HEK293 (cell line): ENCODE measurements around the gene ZNF214.

ENCODE experiments used
- CTCF ChIA-PET: fragments of 350-600 bp; formaldehyde crosslinking; extraction: SDS; loops from one replicate; lab custom pipeline; 2021; ENCODE audit warnings: antibody characterized with exemption; lab: Yijun Ruan, JAX
- POLR2A ChIA-PET: fragments of 300-600 bp; formaldehyde crosslinking; extraction: SDS; loops from one replicate; lab custom pipeline; 2020; ENCODE audit warnings: antibody characterized with exemption, inconsistent platforms; lab: Yijun Ruan, JAX
- H3K27ac ChIP-seq: fragments of 200-500 bp; sonication (Bioruptor generic); 2 replicates; pipeline ENCODE4 v1.5.1; 2014; ENCODE audit warnings: low read depth, low read length, control low read depth, inconsistent platforms; ENCODE audit errors: extremely low read depth
- H3K36me3 ChIP-seq, 2 experiments: fragments of 200-500 bp in 1 of 2; sonication (Bioruptor generic) in 1 of 2; 1 replicate in 1 of 2; 2 replicates in 1 of 2; pipeline ENCODE4 v1.5.1; 2014 to 2017; ENCODE audit warnings: inconsistent platforms in 2 of 2, low read length in 2 of 2; ENCODE audit not compliant: control insufficient read depth in 2 of 2, insufficient read depth in 1 of 2
- H3K4me1 ChIP-seq: fragments of 200-500 bp; sonication (Bioruptor generic); 2 replicates; pipeline ENCODE4 v1.5.1; 2014; ENCODE audit warnings: mild to moderate bottlenecking, low read length, inconsistent platforms; ENCODE audit not compliant: control insufficient read depth, insufficient read depth
- H3K4me3 ChIP-seq: 2 replicates; pipeline ENCODE4 v1.5.1; 2011; ENCODE audit warnings: low read depth, mild to moderate bottlenecking, control low read depth, low read length, moderate library complexity
- H3K9me3 ChIP-seq: fragments of 200-500 bp; sonication (Bioruptor generic); 2 replicates; pipeline ENCODE4 v1.5.1; 2014; ENCODE audit warnings: low read depth, low read length, inconsistent platforms; ENCODE audit not compliant: control insufficient read depth, insufficient read depth
- ATF2 ChIP-seq: fragments of 450-650 bp; formaldehyde crosslinking; IDR thresholded peaks from 2 replicates; pipeline ENCODE4 v1.5.1; 2016; ENCODE audit warnings: missing biosample characterization, missing genetic modification characterization, low read depth
- BCL11B ChIP-seq: fragments of 450-650 bp; formaldehyde crosslinking; IDR thresholded peaks from 2 replicates; pipeline ENCODE4 v1.5.1; 2016; ENCODE audit warnings: low read depth, missing biosample characterization, missing genetic modification characterization
- GLIS1 ChIP-seq: fragments of 450-650 bp; formaldehyde crosslinking; IDR thresholded peaks from 2 replicates; pipeline ENCODE4 v1.5.1; 2016; ENCODE audit warnings: missing biosample characterization, missing genetic modification characterization
- IKZF3 ChIP-seq: fragments of 450-650 bp; IDR thresholded peaks from 2 replicates; pipeline ENCODE4 v1.5.0; 2018; ENCODE audit warnings: missing biosample characterization, mild to moderate bottlenecking, missing genetic modification characterization, moderate library complexity
- KLF7 ChIP-seq: fragments of 450-650 bp; formaldehyde crosslinking; IDR thresholded peaks from 2 replicates; pipeline ENCODE4 v1.5.1; 2016; ENCODE audit warnings: missing biosample characterization, missing genetic modification characterization, borderline replicate concordance
- PRDM6 ChIP-seq: fragments of 450-650 bp; formaldehyde crosslinking; IDR thresholded peaks from 2 replicates; pipeline ENCODE4 v1.5.1; 2017; ENCODE audit warnings: missing biosample characterization, missing genetic modification characterization
- SP3 ChIP-seq: fragments of 450-650 bp; formaldehyde crosslinking; IDR thresholded peaks from 2 replicates; pipeline ENCODE4 v1.5.1; 2016; ENCODE audit warnings: missing biosample characterization, missing genetic modification characterization
- TSHZ1 ChIP-seq: fragments of 450-650 bp; formaldehyde crosslinking; IDR thresholded peaks from 2 replicates; pipeline ENCODE4 v1.5.1; 2016; ENCODE audit warnings: missing biosample characterization, missing genetic modification characterization, borderline replicate concordance
- ZNF174 ChIP-seq: fragments of 450-650 bp; formaldehyde crosslinking; IDR thresholded peaks from 2 replicates; pipeline ENCODE4 v1.5.0; 2017; ENCODE audit warnings: missing biosample characterization, mild to moderate bottlenecking, missing genetic modification characterization
- ZNF211 ChIP-seq: fragments of 450-650 bp; formaldehyde crosslinking; IDR thresholded peaks from 2 replicates; pipeline ENCODE4 v1.5.1; 2016; ENCODE audit warnings: low read depth, missing biosample characterization, missing genetic modification characterization
- ZNF266 ChIP-seq: fragments of 450-650 bp; formaldehyde crosslinking; IDR thresholded peaks from 2 replicates; pipeline ENCODE4 v1.5.1; 2016; ENCODE audit warnings: missing biosample characterization, missing genetic modification characterization, low read depth
- ZNF404 ChIP-seq: fragments of 450-650 bp; formaldehyde crosslinking; IDR thresholded peaks from 2 replicates; pipeline ENCODE4 v1.5.1; 2017; ENCODE audit warnings: missing biosample characterization, missing genetic modification characterization
- ZNF510 ChIP-seq: fragments of 450-650 bp; formaldehyde crosslinking; IDR thresholded peaks from 2 replicates; pipeline ENCODE4 v1.5.1; 2018; ENCODE audit warnings: mild to moderate bottlenecking, missing genetic modification characterization, missing biosample characterization; ENCODE audit not compliant: insufficient replicate concordance
- ZNF670 ChIP-seq: fragments of 450-650 bp; formaldehyde crosslinking; IDR thresholded peaks from 2 replicates; pipeline ENCODE4 v1.5.1; 2016; ENCODE audit warnings: missing biosample characterization, missing genetic modification characterization, low read depth
- ZNF837 ChIP-seq: fragments of 450-650 bp; formaldehyde crosslinking; IDR thresholded peaks from 2 replicates; pipeline ENCODE4 v1.5.1; 2016; ENCODE audit warnings: missing biosample characterization, missing genetic modification characterization
- TF ChIP-seq, protein P1 (sequence below): fragments of 450-650 bp; formaldehyde crosslinking; IDR thresholded peaks from 2 replicates; pipeline ENCODE4 v1.5.1; 2016; ENCODE audit warnings: missing biosample characterization, missing genetic modification characterization, low read depth
- TF ChIP-seq, protein P2 (sequence below): fragments of 450-650 bp; formaldehyde crosslinking; IDR thresholded peaks from 2 replicates; pipeline ENCODE4 v1.5.1; 2016; ENCODE audit warnings: missing biosample characterization, missing genetic modification characterization

The ZNF214 gene

GRCh38 chr11:6992026-6992425 is 28.1 kb downstream of the ZNF214 start:
- ChIA-PET POLR2A (no interaction called here), CTCF (interaction anchor here (0.5 to 1.5 kb wide), 2 partner anchors 65 to 180 kb away, joined by 5 read pairs; no protein-coding TSS in a partner anchor)
- H3K4me3 ChIP-seq: no peak overlapping the region
- H3K36me3 ChIP-seq: no peaks in the 10 kb centered on the region
- no peaks in the 10 kb centered on the region for H3K9me3 ChIP-seq
- no peak overlapping the region for H3K27ac ChIP-seq
- no peaks in the 10 kb centered on the region for H3K4me1 ChIP-seq
- no peak for TF ChIP-seq GLIS1 (tag by site-specific recombination)
- TF ChIP-seq TSHZ1 (tag by site-specific recombination): no peak
- TF ChIP-seq ZNF510 (tag by site-specific recombination): no peak
- TF ChIP-seq ZNF174 (tag by site-specific recombination): no peak
- TF ChIP-seq ZNF266 (tag by site-specific recombination): no peak
- TF ChIP-seq ATF2 (tag by site-specific recombination): no peak
- no peak for TF ChIP-seq ZNF837 (tag by site-specific recombination)
- TF ChIP-seq, protein P1, sequence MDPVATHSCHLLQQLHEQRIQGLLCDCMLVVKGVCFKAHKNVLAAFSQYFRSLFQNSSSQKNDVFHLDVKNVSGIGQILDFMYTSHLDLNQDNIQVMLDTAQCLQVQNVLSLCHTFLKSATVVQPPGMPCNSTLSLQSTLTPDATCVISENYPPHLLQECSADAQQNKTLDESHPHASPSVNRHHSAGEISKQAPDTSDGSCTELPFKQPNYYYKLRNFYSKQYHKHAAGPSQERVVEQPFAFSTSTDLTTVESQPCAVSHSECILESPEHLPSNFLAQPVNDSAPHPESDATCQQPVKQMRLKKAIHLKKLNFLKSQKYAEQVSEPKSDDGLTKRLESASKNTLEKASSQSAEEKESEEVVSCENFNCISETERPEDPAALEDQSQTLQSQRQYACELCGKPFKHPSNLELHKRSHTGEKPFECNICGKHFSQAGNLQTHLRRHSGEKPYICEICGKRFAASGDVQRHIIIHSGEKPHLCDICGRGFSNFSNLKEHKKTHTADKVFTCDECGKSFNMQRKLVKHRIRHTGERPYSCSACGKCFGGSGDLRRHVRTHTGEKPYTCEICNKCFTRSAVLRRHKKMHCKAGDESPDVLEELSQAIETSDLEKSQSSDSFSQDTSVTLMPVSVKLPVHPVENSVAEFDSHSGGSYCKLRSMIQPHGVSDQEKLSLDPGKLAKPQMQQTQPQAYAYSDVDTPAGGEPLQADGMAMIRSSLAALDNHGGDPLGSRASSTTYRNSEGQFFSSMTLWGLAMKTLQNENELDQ: no peak
- TF ChIP-seq KLF7 (tag by site-specific recombination): no peak
- no peak for TF ChIP-seq PRDM6
- TF ChIP-seq BCL11B (tag by site-specific recombination): no peak
- no peak for TF ChIP-seq SP3
- TF ChIP-seq, protein P2, sequence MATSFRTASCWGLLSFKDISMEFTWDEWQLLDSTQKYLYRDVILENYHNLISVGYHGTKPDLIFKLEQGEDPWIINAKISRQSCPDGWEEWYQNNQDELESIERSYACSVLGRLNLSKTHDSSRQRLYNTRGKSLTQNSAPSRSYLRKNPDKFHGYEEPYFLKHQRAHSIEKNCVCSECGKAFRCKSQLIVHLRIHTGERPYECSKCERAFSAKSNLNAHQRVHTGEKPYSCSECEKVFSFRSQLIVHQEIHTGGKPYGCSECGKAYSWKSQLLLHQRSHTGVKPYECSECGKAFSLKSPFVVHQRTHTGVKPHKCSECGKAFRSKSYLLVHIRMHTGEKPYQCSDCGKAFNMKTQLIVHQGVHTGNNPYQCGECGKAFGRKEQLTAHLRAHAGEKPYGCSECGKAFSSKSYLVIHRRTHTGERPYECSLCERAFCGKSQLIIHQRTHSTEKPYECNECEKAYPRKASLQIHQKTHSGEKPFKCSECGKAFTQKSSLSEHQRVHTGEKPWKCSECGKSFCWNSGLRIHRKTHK (tag by site-specific recombination): no peak
- TF ChIP-seq ZNF404 (tag by site-specific recombination): no peak
- no peak for TF ChIP-seq ZNF670 (tag by site-specific recombination)
- no peak for TF ChIP-seq IKZF3 (tag by site-specific recombination)
- no peak for TF ChIP-seq ZNF211
- TF ChIP-seq, all 188 proteins: peak for 0
